Measurements from ENCODE around the gene BEX3.

The BEX3 gene

GRCh38 chrX:103423955-103424638, 47.8 kb downstream of the BEX3 start:
- no peak for DNase-seq (ENCODE audit: low read depth in 2 of 2)
